RPMI8226 (cell line): ENCODE results near the gene C18orf32.
A peak's percentile ranks its signal among the peaks of the same experiment; 100 is the strongest.
"Not testable (repeated sequence)": the region's sequence is repeated elsewhere in the genome, so short reads cannot be mapped to it uniquely, and the experiment has no call there.

ENCODE experiments used
- DNase-seq: peaks from one replicate; pipeline ENCODE4 v3.0.0-alpha.2; 2015

The C18orf32 gene

DNA sequence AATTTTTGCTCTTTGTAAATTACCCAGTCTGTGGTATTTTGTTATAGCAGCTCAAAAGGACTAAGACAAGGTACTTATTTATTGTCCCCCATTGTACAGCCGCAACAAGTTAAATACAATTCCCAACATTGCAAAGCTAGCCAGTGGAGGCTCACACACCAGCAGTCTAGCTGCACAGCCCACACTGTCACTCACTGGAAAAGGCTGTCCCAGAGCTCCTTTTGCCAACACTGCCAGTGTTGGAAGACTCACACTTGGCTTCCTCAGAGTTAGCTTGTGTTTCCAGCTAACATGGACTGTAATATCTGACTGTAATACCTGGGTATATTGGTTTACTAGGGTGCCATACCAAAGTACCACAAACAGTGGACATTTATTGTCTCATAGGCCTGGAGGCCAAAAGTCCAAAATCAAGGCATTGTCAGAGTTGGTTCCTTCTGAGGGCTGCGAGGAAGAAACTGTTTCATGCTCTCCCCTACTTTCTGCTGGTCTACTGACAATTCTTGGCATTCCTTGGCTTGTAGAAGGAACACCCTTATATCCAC, 19.9 kb downstream of the C18orf32 start:
- DNase-seq = no peak

DNA sequence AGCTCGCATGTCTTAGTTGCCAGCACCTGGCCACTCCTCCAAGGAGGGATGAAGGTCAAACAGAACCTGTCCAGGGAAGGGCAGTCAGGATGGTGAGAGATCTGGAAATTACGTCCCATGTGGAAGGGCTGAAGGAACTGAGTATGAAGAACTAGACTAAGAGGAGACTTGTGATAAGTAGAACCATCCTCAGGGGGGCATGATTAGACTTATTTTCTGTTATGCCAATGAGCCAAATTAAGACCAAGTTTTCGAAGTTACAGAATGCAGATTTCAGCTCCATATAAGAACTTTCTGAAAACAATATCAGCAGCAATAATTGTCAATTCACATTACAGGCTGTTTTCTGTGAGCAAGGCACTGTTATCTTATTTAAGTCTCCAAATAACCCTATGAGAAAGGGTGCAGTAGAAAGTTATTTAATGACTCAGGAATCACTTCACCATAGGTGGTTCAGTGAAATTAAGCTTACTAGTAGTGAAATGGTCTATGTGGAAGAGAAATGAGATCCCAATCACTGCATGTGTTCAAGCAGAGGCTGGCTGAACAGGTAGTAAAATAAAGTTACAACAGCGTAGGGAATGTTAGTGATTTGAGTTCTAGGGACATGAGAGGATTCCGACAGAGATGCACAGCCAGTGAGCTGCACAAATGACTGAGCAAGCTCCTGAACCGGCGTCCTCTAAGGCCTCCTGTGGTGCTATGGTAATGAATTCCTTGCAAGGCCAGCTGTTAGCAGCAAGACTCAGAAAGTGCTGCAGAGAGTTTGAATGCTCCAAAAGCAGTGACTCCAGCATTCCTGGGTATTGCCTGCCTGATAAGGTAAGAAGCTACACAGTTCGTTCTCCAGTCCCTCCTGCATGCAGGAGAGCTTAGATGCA, 22.1 kb downstream of the C18orf32 start:
- DNase-seq = no peak

DNA sequence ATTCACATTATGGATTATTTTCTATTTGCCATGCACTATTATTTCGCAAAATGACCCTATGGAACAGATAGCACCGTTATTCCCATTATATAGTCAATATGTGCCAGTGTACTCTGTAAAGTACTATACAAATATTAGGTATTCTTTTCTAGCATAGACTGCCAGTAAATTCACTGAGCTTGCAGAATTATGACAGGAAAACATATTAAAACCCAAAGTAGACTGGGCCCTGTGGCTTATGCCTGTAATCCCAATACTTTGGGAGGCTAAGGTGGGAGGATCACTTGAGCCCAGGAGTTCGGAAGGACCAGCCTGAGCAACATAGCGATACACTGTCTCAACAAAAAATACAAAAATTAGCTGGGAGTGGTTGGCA, 25.4 kb downstream of the C18orf32 start:
- DNase-seq = no peak

DNA sequence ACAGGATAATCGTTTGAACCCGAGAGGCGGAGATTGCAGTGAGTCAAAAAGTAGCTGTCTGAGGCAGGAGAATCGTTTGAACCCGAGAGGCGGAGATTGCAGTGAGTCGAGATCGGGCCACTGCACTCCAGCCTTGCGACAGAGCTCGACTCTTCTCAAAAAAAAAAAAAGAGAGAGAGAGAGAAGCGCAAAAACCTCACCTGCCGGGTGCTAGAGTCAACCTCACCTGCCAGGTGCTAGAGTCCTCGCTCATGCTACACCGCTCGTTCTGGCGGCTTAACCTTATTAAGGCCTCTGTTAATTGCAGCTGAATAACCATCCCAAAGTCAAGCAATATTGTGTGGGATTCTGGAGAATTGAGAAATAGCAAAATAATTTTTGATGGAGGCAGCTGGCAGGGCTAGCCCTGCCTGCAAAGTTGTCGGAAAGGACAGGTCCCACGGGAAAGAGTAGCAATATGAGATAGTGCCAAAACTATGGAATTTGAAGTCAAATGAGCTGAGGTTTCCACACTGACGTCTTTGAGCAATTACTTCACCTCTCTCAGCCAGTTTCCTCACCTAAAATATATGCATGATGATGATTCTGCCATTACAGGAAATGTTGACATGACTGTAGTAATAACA, 25.9 kb downstream of the C18orf32 start:
- peak; percentile 27 for DNase-seq

DNA sequence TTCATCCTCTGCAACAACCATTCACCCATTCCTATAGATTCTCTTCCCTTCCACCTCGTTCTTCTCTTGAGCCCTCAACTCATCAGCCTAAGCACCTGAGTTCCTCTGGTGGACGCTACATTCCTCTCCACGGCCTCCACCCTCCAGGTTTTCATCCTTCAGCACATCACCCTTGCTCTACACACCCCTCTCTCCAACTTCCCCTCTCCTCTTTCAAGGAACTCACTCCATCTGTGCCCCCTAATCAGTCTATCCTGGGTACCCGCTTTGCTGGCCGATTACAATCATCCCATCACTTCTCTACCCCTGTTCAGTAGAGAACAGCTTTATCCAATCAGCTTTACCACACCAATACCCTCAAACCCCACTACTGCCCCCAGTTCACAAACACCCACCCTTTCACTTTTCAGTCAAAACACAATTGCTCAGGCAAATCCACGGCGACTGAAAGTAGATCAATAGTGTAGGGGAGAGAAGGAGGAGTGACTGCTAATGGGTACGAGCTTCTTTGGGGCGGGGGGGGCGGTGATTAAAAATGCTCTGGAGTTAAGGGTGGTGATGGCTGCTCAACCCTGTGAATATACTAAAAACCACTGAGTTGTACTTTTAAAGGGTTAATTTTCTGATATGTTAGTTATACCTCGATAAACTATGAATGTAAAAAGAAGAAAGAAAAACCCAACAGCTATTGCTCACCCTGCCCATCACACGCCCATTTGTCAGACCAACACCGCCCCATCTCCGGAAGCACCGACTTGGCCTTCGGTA, 27.4 kb downstream of the C18orf32 start:
- DNase-seq = peak; percentile 40

DNA sequence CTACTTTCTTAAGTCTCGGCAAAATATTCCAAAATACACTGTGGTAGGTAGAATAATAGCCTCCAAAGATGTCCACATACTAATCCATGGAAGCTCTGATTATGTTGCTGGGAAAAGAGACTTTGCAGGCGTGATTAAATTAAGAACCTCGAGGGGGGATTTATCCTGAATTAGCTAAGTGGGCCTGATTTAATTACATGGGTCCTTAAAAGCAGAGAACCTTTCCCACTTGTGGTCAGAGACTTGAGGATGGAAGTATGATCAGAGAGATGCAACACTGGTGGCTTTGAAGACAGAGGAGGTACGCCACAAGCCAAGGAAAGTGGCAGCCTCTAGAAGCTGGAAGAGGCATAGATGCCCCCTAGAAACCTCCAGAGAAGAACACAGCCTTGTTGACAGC, 29.4 kb downstream of the C18orf32 start:
- no peak for DNase-seq

DNA sequence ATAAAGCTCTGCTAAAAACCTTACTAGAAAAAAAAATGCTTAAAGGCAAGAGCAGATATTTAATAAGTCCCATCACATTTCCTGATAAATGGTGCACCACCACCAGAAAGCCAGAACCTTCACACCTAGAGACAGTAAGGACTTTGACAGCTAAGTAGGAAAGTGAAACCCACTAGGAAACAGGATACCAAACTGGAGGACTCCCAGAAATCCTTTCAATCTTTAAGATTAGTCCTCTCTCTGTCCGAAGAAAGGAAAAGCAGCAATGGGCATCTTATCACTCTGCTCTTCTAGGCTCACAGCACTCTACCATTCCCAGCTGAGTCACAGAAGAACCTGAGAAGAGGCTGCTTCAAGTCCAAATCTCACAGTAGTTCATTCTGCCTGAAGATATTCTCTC, 30.2 kb downstream of the C18orf32 start:
- no peak for DNase-seq

DNA sequence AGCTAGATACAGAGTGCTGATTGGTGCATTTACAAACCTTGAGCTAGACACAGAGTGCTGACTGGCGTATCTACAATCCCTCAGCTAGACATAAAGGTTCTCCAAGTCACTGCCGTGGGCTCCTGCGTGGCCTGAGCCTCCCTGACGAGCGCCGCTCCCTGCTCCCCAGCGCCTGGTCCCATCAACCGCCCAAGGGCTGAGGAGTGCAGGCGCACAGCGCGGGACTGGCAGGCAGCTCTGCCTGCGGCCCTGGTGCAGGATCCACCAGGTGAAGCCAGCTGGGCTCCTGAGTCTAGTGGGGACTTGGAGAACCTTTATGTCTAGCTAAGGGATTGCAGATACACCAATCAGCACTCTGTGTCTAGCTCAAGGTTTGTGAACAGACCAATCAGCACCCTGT, 34.5 kb downstream of the C18orf32 start:
- DNase-seq = not testable (repeated sequence)

DNA sequence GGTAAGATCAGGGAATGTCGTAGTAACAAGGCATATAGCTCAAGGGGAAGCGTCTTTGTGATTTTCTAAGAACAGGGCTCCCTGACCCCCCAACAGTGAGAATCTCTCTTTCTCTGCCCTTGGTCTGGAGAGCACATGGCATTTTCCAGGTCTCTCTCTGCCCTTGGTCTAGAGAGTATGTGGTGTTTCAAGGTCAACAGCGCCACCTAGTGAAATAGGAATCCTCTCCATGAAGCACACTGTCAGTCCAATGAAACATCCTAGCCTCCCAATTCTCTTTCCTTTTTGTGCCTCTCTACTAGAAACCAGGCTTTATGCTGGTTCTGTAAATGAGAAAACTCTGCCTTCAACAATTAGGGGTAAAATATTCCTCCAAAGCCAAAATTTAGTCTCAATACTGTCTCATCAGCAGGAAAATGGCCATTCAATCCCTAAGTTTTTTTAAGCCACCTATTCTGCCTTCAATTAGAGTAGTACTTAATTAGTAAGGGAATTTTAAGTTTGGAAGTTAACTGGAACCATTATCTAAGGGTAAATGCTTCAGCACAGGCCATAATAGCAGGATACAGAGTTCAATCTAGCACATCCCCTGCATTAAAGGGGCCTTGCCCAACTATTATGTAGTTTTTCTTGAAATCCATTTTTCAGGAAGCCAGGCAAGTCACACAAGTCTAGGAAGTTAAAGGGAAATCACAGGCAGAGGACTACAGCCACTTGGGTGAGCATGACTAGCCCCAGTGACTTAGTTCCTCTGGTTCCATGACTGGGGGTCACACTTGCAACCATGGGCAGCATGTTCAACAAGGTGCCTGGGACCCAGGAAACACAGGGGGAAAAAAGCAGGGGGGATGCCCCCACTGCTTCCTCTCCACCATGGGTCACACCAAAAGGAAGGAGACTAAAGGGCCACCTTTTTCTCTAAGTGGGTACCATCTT, 39.0 kb downstream of the C18orf32 start:
- DNase-seq = peak; percentile 62

DNA sequence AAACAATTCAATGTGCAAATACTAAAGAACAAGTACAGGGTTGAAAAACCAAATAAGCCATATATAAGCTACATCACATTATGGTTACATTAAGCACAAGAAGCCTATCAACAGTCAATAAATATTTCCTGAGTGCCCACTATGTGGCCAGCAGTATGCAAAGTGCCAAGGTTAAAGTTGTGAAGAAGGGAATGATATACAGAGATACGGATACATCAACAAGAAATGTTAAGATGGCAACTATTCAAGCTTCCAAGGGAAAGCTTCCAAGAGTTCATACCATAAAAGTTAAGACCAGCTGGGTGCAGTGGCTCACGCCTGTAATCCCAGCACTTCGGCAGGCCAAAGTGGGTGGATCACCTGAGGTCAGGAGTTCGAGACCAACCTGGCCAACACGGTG, 40.6 kb downstream of the C18orf32 start:
- DNase-seq = no peak

DNA sequence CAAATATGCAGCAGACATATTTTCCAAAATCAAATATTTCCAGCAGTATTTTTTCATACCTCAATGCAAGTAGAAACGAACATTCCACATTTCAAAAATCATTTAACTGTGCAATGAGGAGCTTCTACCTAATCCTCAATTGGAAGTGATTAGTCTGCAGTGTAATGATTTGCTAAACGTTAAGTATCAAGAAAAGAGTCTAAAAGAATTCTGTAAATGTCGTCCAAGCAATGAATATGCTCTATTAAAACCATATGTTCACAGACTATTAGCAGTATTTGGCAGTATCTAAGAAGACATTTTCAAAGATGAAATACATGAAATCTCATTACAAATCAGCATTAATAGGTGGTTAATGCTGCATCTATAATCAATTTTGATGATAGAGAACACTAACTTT, 42.5 kb downstream of the C18orf32 start:
- no peak for DNase-seq

DNA sequence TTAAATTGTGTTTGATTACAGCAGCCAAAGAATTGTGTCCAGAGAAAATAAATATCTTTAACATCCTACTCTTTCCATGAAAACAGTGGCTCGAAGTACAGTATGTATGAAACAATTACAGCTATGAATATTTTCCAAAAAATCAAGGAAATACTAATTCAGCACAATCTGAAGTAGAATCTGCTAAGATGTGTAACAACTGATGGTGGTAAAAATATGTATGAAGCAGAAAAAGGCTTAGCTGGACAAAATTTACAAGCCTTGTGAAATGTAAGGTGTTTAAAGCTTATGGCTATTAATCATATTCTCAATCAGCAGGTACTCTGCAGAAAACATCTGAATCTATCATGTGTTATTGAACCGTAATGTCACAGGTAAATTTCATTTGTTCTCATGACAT, 43.2 kb downstream of the C18orf32 start:
- DNase-seq = no peak

DNA sequence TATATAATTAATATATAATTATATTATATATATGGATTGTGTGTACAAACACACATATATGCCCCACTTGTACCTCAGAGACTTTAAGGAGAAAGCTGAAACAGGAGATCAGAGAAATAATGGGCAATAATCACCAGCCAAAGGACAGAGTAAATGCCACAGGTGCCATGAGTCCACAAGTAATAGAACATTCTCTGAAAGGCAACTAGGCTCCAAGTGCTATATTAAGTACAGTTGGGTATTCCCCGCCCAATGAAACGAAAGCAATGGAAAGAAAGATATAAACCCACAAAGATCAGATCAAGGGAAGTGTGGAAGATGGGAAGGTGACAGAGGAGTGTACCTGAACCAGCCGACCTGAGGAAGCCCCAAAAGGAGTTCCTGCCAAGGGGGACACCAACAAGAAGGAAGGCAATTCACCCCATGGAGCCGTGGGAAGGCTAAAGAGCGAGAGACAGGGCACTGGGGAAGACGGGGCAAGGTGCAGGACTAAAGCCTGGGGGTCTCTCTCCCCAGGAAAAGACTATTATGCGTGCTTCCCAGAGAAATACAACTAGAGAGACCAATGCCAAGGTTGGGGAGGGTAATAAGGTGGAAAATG, 45.6 kb downstream of the C18orf32 start:
- DNase-seq = no peak

DNA sequence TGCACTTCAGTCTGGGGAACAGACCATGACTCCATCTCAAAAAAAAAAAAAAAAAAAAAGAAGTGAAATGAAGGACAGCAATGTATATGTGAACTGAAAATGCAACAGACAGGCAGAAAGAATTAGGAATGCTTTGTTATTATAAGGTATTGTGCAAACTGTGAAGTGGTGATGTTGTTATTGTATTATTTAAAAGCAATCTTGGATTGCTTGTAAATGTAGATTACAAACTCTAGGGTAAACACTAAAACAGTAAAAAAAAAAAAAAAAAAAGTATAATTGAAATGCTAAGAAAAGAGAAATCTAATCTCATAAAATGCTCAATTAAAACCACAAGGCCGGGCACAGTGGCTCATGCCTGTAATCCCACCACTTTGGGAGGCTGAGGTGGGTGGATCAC, 51.9 kb downstream of the C18orf32 start:
- no peak for DNase-seq

DNA sequence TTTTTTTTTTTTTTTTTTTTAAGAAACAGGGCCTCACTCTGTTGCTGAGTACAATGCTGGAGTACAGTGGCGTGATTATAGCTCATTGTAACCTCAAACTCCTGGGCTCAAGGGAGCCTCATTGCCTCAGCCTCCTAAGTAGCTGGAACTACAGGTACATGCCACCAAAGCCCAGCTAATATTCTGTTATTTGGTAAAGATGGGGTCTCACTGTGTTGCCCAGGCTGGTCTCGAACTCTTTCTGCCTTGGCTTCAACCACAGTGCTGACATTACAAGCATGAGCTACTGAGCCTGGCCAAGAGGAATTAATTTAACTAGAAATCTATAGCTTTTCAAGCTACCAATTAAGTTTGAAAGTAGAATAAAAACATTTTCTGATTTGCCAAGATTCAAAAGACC, 54.4 kb downstream of the C18orf32 start:
- no peak for DNase-seq

DNA sequence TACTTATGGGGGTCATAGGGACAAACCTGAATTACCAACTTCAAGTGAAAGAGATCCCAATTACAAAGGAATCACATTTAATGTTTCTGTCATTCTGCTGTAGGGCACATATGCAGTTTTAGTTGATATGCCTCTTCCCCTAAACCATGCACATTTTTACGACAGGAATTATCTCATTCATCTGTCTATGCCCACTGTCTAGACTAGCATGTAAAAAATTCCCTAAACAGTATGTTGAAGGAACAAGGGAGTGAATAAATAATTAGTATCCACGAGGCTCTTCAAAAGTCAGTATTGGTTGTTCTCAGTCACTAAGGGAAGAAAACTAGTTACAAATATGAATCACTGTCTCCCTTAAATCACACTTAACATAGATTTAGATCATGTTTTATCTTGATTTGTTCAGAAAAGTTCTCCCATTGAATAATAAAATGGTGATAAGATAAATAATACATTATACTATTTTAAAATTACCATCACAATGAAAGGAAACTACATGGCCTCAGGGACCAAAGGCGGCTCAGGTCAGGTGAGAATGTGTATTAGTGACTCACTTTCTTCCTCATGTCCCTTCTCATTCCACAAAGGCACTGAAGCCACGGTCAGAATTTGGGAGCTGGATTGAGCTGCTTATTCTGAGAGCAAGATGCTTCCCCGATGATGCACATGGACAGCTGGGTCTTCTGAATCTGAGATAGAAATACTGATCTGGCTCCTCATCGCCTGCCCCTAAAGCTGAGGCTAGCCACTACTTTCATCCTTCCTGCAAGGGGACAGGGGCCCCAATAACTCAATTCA, 55.7 kb downstream of the C18orf32 start:
- DNase-seq = no peak
